HL-60 (cell line): ENCODE data around the gene AMPD3.

Experiments
- DNase-seq, 2 experiments: peaks; one replicate each; pipeline ENCODE4 v3.0.0-alpha.2; 2010 to 2020; ENCODE audit warnings: low read depth in 1 of 2, low spot score in 1 of 2
- H3K27ac ChIP-seq: fragments of 250-450 bp; sonication (Bioruptor Pico); replicated peaks from 2 replicates; pipeline ENCODE4 v1.5.1; 2020; ENCODE audit warnings: mild to moderate bottlenecking, moderate library complexity
- H3K27me3 ChIP-seq: fragments of 250-450 bp; sonication (Bioruptor Pico); 2 replicates; pipeline ENCODE4 v1.5.1; 2021; ENCODE audit warnings: mild to moderate bottlenecking, moderate library complexity; ENCODE audit not compliant: insufficient read depth, poor library complexity, severe bottlenecking
- H3K4me3 ChIP-seq: replicated peaks from 2 replicates; pipeline ENCODE4 v1.5.1; 2011; ENCODE audit warnings: mild to moderate bottlenecking, control low read depth, low read length; ENCODE audit not compliant: insufficient read depth
- CTCF ChIP-seq: IDR thresholded peaks from one replicate; pipeline ENCODE4 v1.5.1; 2011; ENCODE audit warnings: low read length, control low read depth, inconsistent platforms; ENCODE audit not compliant: insufficient read depth
- GABPA ChIP-seq: IDR thresholded peaks from 2 replicates; pipeline ENCODE4 v1.6.1; 2012; ENCODE audit warnings: low read depth
- POLR2AphosphoS5 ChIP-seq: IDR thresholded peaks from 2 replicates; pipeline ENCODE4 v1.6.1; 2012; ENCODE audit warnings: low read depth
- REST ChIP-seq: IDR thresholded peaks from 2 replicates; pipeline ENCODE4 v1.6.1; 2012; ENCODE audit warnings: low read depth; ENCODE audit not compliant: insufficient replicate concordance
- SPI1 ChIP-seq: IDR thresholded peaks from 2 replicates; pipeline ENCODE4 v1.6.1; 2012; ENCODE audit warnings: low read depth, mild to moderate bottlenecking, borderline replicate concordance

Gene AMPD3

GRCh38 chr11:10502770-10503169 lies 47.7 kb downstream of the AMPD3 start:
- no peaks in the 10 kb centered on the region for H3K27me3 ChIP-seq
- peak overlapping the region; percentile 43 for H3K27ac ChIP-seq
- DNase-seq: peak in 1 of 2 experiments; percentile 84
- TF ChIP-seq SPI1: peak; percentile 15; the same call in 1 of the 2 replicates
- no peak for TF ChIP-seq POLR2AphosphoS5
- H3K4me3 ChIP-seq: no peak overlapping the region

GRCh38 chr11:10503221-10503620 lies 48.2 kb downstream of the AMPD3 start:
- TF ChIP-seq SPI1 (peak; percentile 51; the same call in 1 of the 2 replicates), CTCF (no peak)
- peak overlapping the region; percentile 43 for H3K27ac ChIP-seq
- no peak overlapping the region for H3K4me3 ChIP-seq
- H3K27me3 ChIP-seq: no peaks in the 10 kb centered on the region
- peak; percentile 60 to 87 for DNase-seq

GRCh38 chr11:10503777-10504480 lies 48.9 kb downstream of the AMPD3 start:
- no peaks in the 10 kb centered on the region for H3K27me3 ChIP-seq
- no peak overlapping the region for H3K4me3 ChIP-seq
- H3K27ac ChIP-seq: peak overlapping the region; percentile 43
- TF ChIP-seq POLR2AphosphoS5: 0 out of 2 replicates have a peak, but pooled peaks have one; percentile 19
- TF ChIP-seq CTCF: no peak
- TF ChIP-seq SPI1: peak; percentile 54; the same call in 1 of the 2 replicates
- DNase-seq: peak in 1 of 2 experiments; percentile 63

- Histone ChIP-seq H3K4me3 (no peak overlapping the region), H3K27ac (no peak overlapping the region), H3K27me3 (no peaks in the 10 kb centered on the region)
- DNase-seq: no peak
- no peak for TF ChIP-seq POLR2AphosphoS5
- TF ChIP-seq SPI1: no peak
- no peak for TF ChIP-seq REST
- TF ChIP-seq CTCF: no peak
- TF ChIP-seq GABPA: no peak
Observed at GRCh38 chr11:10504490-10504889, 49.4 kb downstream of the AMPD3 start.

GRCh38 chr11:10505278-10506007 lies 50.4 kb downstream of the AMPD3 start:
- no peak for TF ChIP-seq SPI1
- no peak for TF ChIP-seq GABPA
- TF ChIP-seq POLR2AphosphoS5: no peak
- TF ChIP-seq CTCF: no peak
- TF ChIP-seq REST: no peak
- Histone ChIP-seq H3K27ac (no peak overlapping the region), H3K4me3 (no peak overlapping the region), H3K27me3 (no peaks in the 10 kb centered on the region)
- no peak for DNase-seq
